SK-N-SH treated with all-trans-retinoic acid at 6 μM for 48 hours (cell line): ENCODE results near the gene TRABD2A.

ENCODE experiments used
- ATAC-seq: fragments of 200-7000 bp; cut with Tn5 transposase; 3 replicates; pipeline ENCODE4 v1.9.1; 2020; ENCODE audit warnings: mild to moderate bottlenecking, moderate library complexity
- ARNTL ChIP-seq: fragments of 450-650 bp; formaldehyde crosslinking; IDR thresholded peaks from 2 replicates; pipeline ENCODE4 v1.5.0; 2020; ENCODE audit warnings: low read depth, mild to moderate bottlenecking, moderate library complexity, borderline replicate concordance
- BACH2 ChIP-seq: fragments of 250-450 bp; sonication (Bioruptor Pico); IDR thresholded peaks from 2 replicates; pipeline ENCODE4 v1.9.0; 2021; ENCODE audit warnings: mild to moderate bottlenecking, borderline replicate concordance
- CREB5 ChIP-seq: fragments of 250-450 bp; sonication (Bioruptor Pico); IDR thresholded peaks from 2 replicates; pipeline ENCODE4 v1.5.1; 2020; ENCODE audit warnings: low read depth, mild to moderate bottlenecking, moderate library complexity
- ESRRG ChIP-seq: fragments of 250-450 bp; sonication (Bioruptor Pico); IDR thresholded peaks from 2 replicates; pipeline ENCODE4 v1.6.1; 2021; ENCODE audit warnings: mild to moderate bottlenecking
- GLIS3 ChIP-seq: fragments of 250-450 bp; sonication (Bioruptor Pico); IDR thresholded peaks from 2 replicates; pipeline ENCODE4 v1.5.0; 2020; ENCODE audit warnings: mild to moderate bottlenecking, moderate library complexity
- ISL1 ChIP-seq: fragments of 250-450 bp; sonication (Bioruptor Pico); IDR thresholded peaks from 2 replicates; pipeline ENCODE4 v2.1.2; 2022; ENCODE audit warnings: mild to moderate bottlenecking, moderate library complexity
- OSR1 ChIP-seq: fragments of 250-450 bp; sonication (Bioruptor Pico); IDR thresholded peaks from 2 replicates; pipeline ENCODE4 v1.8.0; 2022; ENCODE audit warnings: moderate library complexity, mild to moderate bottlenecking, inconsistent platforms
- PATZ1 ChIP-seq: fragments of 250-450 bp; sonication (Bioruptor Pico); IDR thresholded peaks from 2 replicates; pipeline ENCODE4 v1.8.0; 2020; ENCODE audit warnings: mild to moderate bottlenecking, moderate library complexity, borderline replicate concordance
- POU6F1 ChIP-seq: fragments of 250-450 bp; sonication (Bioruptor Pico); IDR thresholded peaks from 2 replicates; pipeline ENCODE4 v1.8.0; 2021; ENCODE audit warnings: low read depth, mild to moderate bottlenecking, moderate library complexity, borderline replicate concordance
- PPARA ChIP-seq: fragments of 250-450 bp; sonication (Bioruptor Pico); IDR thresholded peaks from 2 replicates; pipeline ENCODE4 v1.5.0; 2020; ENCODE audit warnings: mild to moderate bottlenecking, borderline replicate concordance
- RARB ChIP-seq: fragments of 250-450 bp; sonication (Bioruptor Pico); IDR thresholded peaks from 2 replicates; pipeline ENCODE4 v1.8.0; 2021; ENCODE audit warnings: mild to moderate bottlenecking, moderate library complexity
- SNAI2 ChIP-seq: fragments of 250-450 bp; sonication (Bioruptor Pico); IDR thresholded peaks from 2 replicates; pipeline ENCODE4 v1.5.0; 2020; ENCODE audit warnings: mild to moderate bottlenecking, moderate library complexity
- TCF4 ChIP-seq: fragments of 250-450 bp; sonication (Bioruptor Pico); IDR thresholded peaks from 2 replicates; pipeline ENCODE4 v1.8.0; 2021; ENCODE audit warnings: mild to moderate bottlenecking, moderate library complexity, borderline replicate concordance
- TSHZ2 ChIP-seq: fragments of 250-450 bp; sonication (Bioruptor Pico); IDR thresholded peaks from 2 replicates; pipeline ENCODE4 v1.5.0; 2020; ENCODE audit warnings: mild to moderate bottlenecking, moderate library complexity
- ZC3H10 ChIP-seq: fragments of 250-450 bp; sonication (Bioruptor Pico); IDR thresholded peaks from 2 replicates; pipeline ENCODE4 v1.5.1; 2021; ENCODE audit warnings: mild to moderate bottlenecking, moderate library complexity
- ZFP3 ChIP-seq: fragments of 250-450 bp; sonication (Bioruptor Pico); IDR thresholded peaks from 2 replicates; pipeline ENCODE4 v1.5.0; 2020; ENCODE audit warnings: mild to moderate bottlenecking, moderate library complexity
- ZFP30 ChIP-seq: fragments of 450-650 bp; formaldehyde crosslinking; IDR thresholded peaks from 2 replicates; pipeline ENCODE4 v1.5.0; 2022; ENCODE audit warnings: mild to moderate bottlenecking, moderate library complexity
- ZNF565 ChIP-seq: fragments of 450-650 bp; formaldehyde crosslinking; conservative IDR thresholded peaks from 2 replicates; pipeline ENCODE4 v1.5.0; 2020; ENCODE audit warnings: low read depth, mild to moderate bottlenecking, moderate library complexity
- ZNF70 ChIP-seq: fragments of 450-650 bp; formaldehyde crosslinking; IDR thresholded peaks from 2 replicates; pipeline ENCODE4 v1.5.0; 2020; ENCODE audit warnings: mild to moderate bottlenecking, moderate library complexity
- ZNF8 ChIP-seq: fragments of 450-650 bp; formaldehyde crosslinking; IDR thresholded peaks from 2 replicates; pipeline ENCODE4 v1.5.0; 2020; ENCODE audit warnings: mild to moderate bottlenecking, moderate library complexity

TRABD2A gene

GRCh38 chr2:84880645-84881521 lies at the start of gene TRABD2A:
Gene TRABD2A (minus strand): TSS chr2:84881084. CDS start chr2:84881039, 45 bp downstream.
- ATAC-seq: peak; percentile 41
- no peak for TF ChIP-seq RARB (CRISPR knock-in tag)
- TF ChIP-seq GLIS3: no peak
- TF ChIP-seq PPARA: no peak
- no peak for TF ChIP-seq POU6F1
- no peak for TF ChIP-seq ZC3H10 (CRISPR knock-in tag)
- no peak for TF ChIP-seq TSHZ2
- no peak for TF ChIP-seq ZFP3 (CRISPR knock-in tag)
- no peak for TF ChIP-seq SNAI2 (CRISPR knock-in tag)

- no peak for ATAC-seq
- no peak for TF ChIP-seq ARNTL (CRISPR knock-in tag)
- no peak for TF ChIP-seq OSR1 (CRISPR knock-in tag)
- TF ChIP-seq CREB5 (CRISPR knock-in tag): no peak
- no peak for TF ChIP-seq TCF4 (CRISPR knock-in tag)
- no peak for TF ChIP-seq POU6F1
- no peak for TF ChIP-seq TSHZ2
- TF ChIP-seq ISL1 (CRISPR knock-in tag): no peak
- TF ChIP-seq GLIS3: no peak
- TF ChIP-seq, all 23 proteins: peak for 0
These were observed 46.4 kb upstream of the TRABD2A start for GRCh38 chr2:84927275-84927627.

GRCh38 chr2:84925724-84926376 lies 45.0 kb upstream of the TRABD2A start:
- ATAC-seq: peak; percentile 85
- no peak for TF ChIP-seq OSR1 (CRISPR knock-in tag)
- no peak for TF ChIP-seq TCF4 (CRISPR knock-in tag)
- TF ChIP-seq BACH2 (CRISPR knock-in tag): no peak
- no peak for TF ChIP-seq ZFP3 (CRISPR knock-in tag)
- TF ChIP-seq ZNF70 (CRISPR knock-in tag): no peak
- no peak for TF ChIP-seq RARB (CRISPR knock-in tag)
- TF ChIP-seq PATZ1 (CRISPR knock-in tag): no peak
- no peak for TF ChIP-seq PPARA
- no peak for TF ChIP-seq ZNF565 (CRISPR knock-in tag)
- TF ChIP-seq ZFP30: no peak
- TF ChIP-seq ZNF8 (CRISPR knock-in tag): no peak
- no peak for TF ChIP-seq ARNTL (CRISPR knock-in tag)
- TF ChIP-seq ZC3H10 (CRISPR knock-in tag): no peak
- no peak for TF ChIP-seq ESRRG (CRISPR knock-in tag)
- TF ChIP-seq, all 23 proteins: peak for 0
